Mucosa of descending colon (tissue), 3 donors: ENCODE results near the gene SAXO1. TPM values are rescaled to one million over a fixed set of nuclear protein-coding genes. Genes with fewer than 3 reads are reported as not detected.

Experiments used
- ATAC-seq: fragments of 200-7000 bp; cut with Tn5 transposase; one replicate; pipeline ENCODE4 v1.9.1; 2020; ENCODE audit warnings: mild to moderate bottlenecking, moderate library complexity
- DNase-seq, 3 donors: peaks; one replicate each; pipeline ENCODE4 v3.0.0-alpha.2; 2020
- H3K36me3 ChIP-seq: fragments of 200-600 bp; one replicate; pipeline ENCODE4 v1.8.0; 2021; ENCODE audit warnings: low read depth, mild to moderate bottlenecking
- H3K4me1 ChIP-seq: fragments of 200-600 bp; one replicate; pipeline ENCODE4 v1.8.0; 2021; ENCODE audit warnings: low read depth, mild to moderate bottlenecking
- H3K4me3 ChIP-seq: fragments of 200-600 bp; one replicate; pipeline ENCODE4 v1.8.0; 2021; ENCODE audit warnings: mild to moderate bottlenecking
- H3K9me3 ChIP-seq: fragments of 200-600 bp; one replicate; pipeline ENCODE4 v1.8.0; 2021; ENCODE audit warnings: mild to moderate bottlenecking
- intact Hi-C, 2 donors: fragments of 100-400 bp; cut with DNase I in 1 of 2; cut with micrococcal nuclease in 1 of 2; formaldehyde crosslinking; loops; one replicate each; pipeline versions ENCODE4 v1.11.0 to v1.11.1; 2022; cut with DNase I, micrococcal nuclease
- total RNA-seq, 3 donors: library from RNA; stranded (reverse); fragmentation: NEBNext Ultra II Directional in 2 of 3; extraction: Animal tissue kit (Norgen Biotek cat#: 25700) in 2 of 3; gene quantifications; one replicate each; pipeline versions ENCODE4 v1.2.1 to v1.2.4, GENCODE V29; 2021 to 2023
- TF ChIP-seq, protein P1 (sequence below): fragments of 200-600 bp; IDR thresholded peaks from one replicate; pipeline ENCODE4 v1.8.0; 2022; ENCODE audit warnings: antibody characterized with exemption, mild to moderate bottlenecking
- donor health status: DM: no; HTN: no; CAD: no; lungs with moderate emphysema.
- donor health status: DM: no; HTN: no; CAD: no.
- donor health status: DM: no; HTN: yes; CAD: no.

The SAXO1 gene
- total RNA-seq, 3 donors from 2014 or later = 0.06 to 0.29 (median 0.24) TPM

DNA sequence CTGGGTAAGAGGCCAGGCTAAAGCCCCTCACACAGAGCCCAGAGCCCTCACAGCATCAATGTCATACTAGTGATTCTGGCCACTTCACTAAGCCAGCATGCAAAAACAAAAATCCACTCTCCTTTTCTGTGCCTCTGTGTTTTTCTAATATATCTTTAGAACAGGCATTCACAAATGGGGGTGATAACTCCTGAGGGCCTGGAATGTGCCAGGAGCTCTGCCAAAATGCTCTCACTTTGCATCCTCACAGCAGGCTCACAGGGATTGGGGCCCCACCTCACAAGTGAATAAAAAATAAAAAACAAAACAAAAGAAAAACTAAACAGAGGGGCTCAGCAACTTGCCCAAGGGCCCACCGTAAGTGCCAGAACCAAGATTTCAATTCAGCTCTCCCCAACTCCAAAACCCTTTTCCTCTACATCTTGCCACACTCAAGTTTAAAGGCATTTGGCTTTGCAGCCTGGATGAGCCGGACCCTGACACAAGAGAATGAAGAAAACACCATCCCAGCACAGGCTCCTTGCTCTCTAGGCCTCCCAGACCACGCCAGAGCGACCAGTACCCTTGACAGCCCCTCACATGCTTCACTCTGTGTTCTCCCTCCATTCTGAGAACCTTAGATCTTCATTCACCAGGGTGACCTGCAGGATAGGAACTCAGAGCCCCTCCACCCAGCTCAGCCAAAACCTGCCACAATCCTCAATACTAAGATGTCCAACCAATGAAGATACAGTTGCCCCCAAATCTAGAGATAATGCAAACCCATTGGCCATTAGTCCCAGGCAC is 51.3 kb downstream of the SAXO1 start:
- TF ChIP-seq, protein P1, sequence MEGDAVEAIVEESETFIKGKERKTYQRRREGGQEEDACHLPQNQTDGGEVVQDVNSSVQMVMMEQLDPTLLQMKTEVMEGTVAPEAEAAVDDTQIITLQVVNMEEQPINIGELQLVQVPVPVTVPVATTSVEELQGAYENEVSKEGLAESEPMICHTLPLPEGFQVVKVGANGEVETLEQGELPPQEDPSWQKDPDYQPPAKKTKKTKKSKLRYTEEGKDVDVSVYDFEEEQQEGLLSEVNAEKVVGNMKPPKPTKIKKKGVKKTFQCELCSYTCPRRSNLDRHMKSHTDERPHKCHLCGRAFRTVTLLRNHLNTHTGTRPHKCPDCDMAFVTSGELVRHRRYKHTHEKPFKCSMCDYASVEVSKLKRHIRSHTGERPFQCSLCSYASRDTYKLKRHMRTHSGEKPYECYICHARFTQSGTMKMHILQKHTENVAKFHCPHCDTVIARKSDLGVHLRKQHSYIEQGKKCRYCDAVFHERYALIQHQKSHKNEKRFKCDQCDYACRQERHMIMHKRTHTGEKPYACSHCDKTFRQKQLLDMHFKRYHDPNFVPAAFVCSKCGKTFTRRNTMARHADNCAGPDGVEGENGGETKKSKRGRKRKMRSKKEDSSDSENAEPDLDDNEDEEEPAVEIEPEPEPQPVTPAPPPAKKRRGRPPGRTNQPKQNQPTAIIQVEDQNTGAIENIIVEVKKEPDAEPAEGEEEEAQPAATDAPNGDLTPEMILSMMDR = no peak
- H3K9me3 ChIP-seq = no peaks in the 10 kb centered on the region
- no peaks in the 10 kb centered on the region for H3K4me1 ChIP-seq
- DNase-seq (no peak), ATAC-seq (no peak)
- intact Hi-C loops = no loop called here
- no peak overlapping the region for H3K4me3 ChIP-seq
- no peaks in the 10 kb centered on the region for H3K36me3 ChIP-seq

DNA sequence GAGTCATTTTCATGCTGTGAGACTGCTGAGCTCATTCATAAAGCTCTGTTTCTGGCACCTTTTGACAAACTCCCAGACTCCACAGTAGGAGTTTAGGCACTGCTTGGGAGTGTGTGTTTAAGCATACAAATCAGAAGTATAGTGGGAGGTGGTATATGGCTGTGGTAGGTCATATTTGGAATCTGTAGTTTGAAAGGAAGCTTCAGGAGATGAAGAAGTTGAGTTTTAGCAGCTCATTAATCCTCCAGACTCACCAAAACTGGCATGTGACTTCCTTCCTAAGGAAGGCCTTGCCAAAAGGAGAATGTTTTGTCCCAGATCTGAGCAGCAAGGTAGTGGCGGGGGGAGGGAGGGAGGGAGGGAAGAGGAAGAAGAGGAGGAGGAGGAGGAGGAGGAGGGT is 52.8 kb downstream of the SAXO1 start:
- TF ChIP-seq, protein P1 = no peak
- H3K4me3 ChIP-seq = no peak overlapping the region
- ATAC-seq (no peak), DNase-seq (no peak)
- no peaks in the 10 kb centered on the region for H3K36me3 ChIP-seq
- no peaks in the 10 kb centered on the region for H3K9me3 ChIP-seq
- H3K4me1 ChIP-seq = no peaks in the 10 kb centered on the region
- intact Hi-C loops = no loop called here

DNA sequence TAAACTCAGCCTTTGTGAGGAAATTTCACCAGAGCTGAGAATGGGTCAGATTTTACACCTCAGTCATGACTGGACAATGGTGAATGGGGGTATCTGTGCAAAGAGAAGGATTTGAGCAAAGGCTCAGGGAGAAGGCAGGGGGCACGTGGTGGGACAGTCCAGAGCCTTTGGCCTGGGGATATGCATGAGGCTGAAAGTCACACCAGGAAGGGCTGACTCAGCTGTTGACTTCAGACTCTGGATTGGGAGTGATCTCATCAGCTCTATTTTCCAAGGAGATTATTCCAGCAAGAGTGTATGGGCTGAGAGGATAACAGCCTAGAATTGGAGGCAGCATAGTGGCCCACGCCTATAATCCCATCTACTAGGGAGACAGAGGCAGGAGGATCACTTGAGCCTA is 53.6 kb downstream of the SAXO1 start:
- ATAC-seq (peak; percentile 74), DNase-seq (no peak)
- no peak overlapping the region for H3K4me3 ChIP-seq
- H3K9me3 ChIP-seq = no peaks in the 10 kb centered on the region
- H3K36me3 ChIP-seq = no peaks in the 10 kb centered on the region
- intact Hi-C loops = no loop called here
- TF ChIP-seq, protein P1 = no peak
- H3K4me1 ChIP-seq = no peaks in the 10 kb centered on the region

DNA sequence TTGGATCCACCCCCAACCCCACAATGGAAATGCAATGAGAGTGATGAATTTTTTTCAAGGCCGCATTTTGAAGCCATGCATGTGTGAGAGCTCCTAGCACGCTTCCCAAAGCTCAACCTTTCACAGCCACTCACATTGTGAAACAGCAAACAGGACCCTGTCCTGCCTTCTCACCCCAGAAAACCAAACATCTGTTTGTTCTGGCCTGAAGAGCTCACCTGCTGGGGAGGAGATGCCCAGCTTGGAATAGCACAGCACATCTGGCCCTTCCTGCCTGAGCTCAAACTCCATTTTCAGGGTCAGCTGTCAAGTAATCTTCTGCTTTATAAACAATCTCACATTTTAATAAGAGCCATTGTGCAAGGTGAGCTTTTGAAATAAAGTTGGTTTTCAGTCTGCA is 54.8 kb downstream of the SAXO1 start:
- TF ChIP-seq, protein P1 = no peak
- intact Hi-C loops = no loop called here
- Histone ChIP-seq H3K9me3 (no peaks in the 10 kb centered on the region), H3K4me3 (no peak overlapping the region), H3K4me1 (no peaks in the 10 kb centered on the region), H3K36me3 (no peaks in the 10 kb centered on the region)
- ATAC-seq (no peak), DNase-seq (no peak)

DNA sequence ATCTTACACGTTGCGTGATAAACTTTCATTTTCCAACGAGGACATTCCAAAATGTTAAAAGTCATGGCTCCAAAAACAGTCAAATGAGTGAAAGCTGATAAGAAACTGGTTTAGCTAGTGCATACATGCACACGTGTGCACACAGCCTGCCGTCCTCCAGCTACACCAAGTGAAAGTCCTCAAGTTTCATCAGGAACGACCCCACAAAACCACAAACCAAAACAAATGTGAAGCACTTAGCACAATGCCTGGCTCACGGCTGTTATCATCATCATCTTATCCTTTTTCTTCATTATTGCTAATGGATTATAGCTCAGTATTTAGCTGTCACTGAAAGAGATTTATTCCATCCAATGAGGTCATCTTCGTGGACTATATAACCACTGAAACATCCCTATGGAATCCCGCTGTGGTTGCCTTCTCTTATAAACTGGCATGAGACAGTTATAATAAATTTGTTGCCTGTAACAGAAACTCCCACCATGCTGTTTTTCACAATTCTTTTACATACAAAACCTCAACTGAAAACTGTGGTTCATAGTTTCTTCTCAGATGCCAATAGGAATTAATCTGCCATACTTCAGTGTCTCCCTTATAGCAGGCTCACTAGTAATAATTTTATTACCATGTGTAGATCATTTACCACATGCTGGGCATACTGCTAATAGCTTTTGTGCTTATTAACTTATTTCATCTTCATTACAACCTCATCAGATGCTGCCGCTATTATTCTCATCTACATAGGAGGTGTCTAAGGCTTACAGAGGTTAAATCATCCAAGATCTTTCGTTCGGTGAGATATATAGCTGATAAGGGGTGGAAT is 56.1 kb downstream of the SAXO1 start:
- no peaks in the 10 kb centered on the region for H3K36me3 ChIP-seq
- intact Hi-C loops = no loop called here
- TF ChIP-seq, protein P1 = no peak
- H3K9me3 ChIP-seq = no peaks in the 10 kb centered on the region
- DNase-seq (no peak), ATAC-seq (peak; percentile 54)
- no peak overlapping the region for H3K4me3 ChIP-seq
- no peaks in the 10 kb centered on the region for H3K4me1 ChIP-seq
